ENCODE results near the gene FLYWCH2. TPM values are rescaled to one million over a fixed set of nuclear protein-coding genes. Genes with fewer than 3 reads are reported as not detected.
A peak's percentile ranks its signal among the peaks of the same experiment; 100 is the strongest.
"Not testable (repeated sequence)": the region's sequence is repeated elsewhere in the genome, so short reads cannot be mapped to it uniquely, and the experiment has no call there.

Gene FLYWCH2
- total RNA-seq, 2 donors from 2014 or later, result 21.5 to 24.7 TPM

DNA sequence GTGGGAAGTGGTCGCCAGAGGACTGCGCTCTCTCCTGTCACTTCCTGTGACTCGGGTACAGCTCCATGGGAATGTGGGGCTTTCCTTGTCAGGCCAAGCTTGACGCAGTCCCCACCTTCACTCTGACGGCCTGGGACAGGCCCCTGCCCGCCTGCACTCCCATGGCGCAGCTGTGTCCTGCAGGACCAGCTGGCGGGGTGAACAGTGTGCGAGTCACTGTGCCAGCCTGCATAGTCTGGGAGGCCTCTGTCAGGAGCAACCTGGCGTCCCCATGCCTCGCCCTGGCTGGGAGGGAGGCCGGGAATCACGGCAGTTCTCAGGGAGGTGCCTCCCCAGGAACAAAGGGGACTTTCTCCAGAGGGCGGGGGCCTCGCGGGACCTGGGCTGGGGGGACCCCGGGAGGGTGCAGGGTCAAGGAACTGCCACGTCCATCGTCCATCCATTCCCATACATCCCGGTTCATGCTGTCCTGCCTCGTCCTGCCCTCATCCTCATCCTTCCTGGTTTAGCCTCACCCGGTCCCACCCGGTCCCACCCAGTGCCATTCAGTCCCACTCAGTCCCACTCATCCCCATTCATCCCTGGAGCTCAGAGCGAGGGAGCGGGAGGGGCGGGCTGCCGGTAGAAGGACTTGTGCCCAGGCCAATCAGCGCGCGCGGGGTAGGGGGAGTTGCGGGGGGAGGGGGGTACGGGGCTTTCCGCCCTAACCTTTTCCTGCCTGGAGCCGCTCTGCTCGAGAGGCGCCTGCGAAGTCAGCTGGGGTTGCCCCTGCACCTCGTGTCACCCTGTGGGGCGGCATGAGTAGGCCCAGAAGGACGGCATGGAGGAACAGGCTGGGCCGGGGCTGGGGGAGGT is 42.1 kb downstream of the FLYWCH2 start:
- Mint-ChIP-seq H3K4me3 (no peak overlapping the region), H3K27ac (no peak overlapping the region), H3K4me1 (ENCODE audit: low read depth in 2 of 2) (peaks cover 14% of the 10 kb centered on the region in 2 donors), H3K36me3 (no peaks in the 10 kb centered on the region), H3K27me3 (no peaks in the 10 kb centered on the region), H3K9me3 (no peaks in the 10 kb centered on the region)
- ATAC-seq, result no peak
- no peak for DNase-seq (ENCODE audit: low spot score)

DNA sequence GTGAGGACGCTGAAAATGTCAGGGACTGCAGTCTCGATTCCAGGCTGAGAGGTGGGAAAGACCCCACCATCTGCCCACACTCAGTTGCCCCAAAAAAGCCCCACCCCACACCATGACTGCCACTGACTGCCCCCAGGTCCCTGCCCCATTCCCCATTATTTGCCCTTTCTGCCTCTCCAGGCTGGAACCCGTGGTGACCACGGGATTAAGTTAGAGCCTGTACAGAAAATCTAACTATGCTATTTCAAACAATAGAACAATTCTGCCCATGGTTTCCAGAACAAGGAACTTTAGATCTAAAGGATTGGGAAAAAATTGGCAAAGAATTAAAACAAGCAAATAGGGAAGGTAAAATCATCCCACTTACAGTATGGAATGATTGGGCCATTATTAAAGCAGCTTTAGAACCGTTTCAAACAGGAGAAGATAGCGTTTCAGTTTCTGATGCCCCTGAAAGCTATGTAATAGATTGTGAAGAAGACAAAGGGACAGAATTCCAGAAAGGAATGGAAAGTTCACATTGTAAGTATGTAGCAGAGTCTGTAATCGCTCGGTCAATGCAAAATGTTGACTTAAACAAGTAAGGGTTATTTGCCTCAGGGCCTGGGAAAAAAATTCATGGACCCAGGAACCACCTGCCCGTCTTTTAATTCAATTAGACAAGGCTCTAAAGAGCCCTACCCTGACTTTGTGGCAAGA is 43.1 kb downstream of the FLYWCH2 start:
- no peaks in the 10 kb centered on the region for H3K36me3 Mint-ChIP-seq
- no peak overlapping the region for H3K4me3 Mint-ChIP-seq
- no peak for ATAC-seq

GRCh38 chr16:2926650-2926999 is 43.6 kb downstream of the FLYWCH2 start:
- Mint-ChIP-seq H3K4me1 (ENCODE audit: low read depth in 2 of 2) (peaks cover 14% of the 10 kb centered on the region in 2 donors), H3K4me3 (no peak overlapping the region), H3K27me3 (no peaks in the 10 kb centered on the region), H3K27ac (no peak overlapping the region), H3K36me3 (no peaks in the 10 kb centered on the region), H3K9me3 (no peaks in the 10 kb centered on the region)
- ATAC-seq (no peak), DNase-seq (ENCODE audit: low spot score) (no peak)

More for the DNA sequence above, 43.1 kb downstream of the FLYWCH2 start:
- DNase-seq (ENCODE audit: low spot score), result no peak
- peaks cover 14% of the 10 kb centered on the region in 2 donors for H3K4me1 Mint-ChIP-seq (ENCODE audit: low read depth in 2 of 2)
- no peak overlapping the region for H3K27ac Mint-ChIP-seq
- H3K9me3 Mint-ChIP-seq, result no peaks in the 10 kb centered on the region
- no peaks in the 10 kb centered on the region for H3K27me3 Mint-ChIP-seq

- Mint-ChIP-seq H3K4me3 (no peak overlapping the region), H3K36me3 (no peaks in the 10 kb centered on the region), H3K4me1 (ENCODE audit: low read depth in 2 of 2) (peaks cover 14% of the 10 kb centered on the region in 2 donors), H3K9me3 (no peaks in the 10 kb centered on the region), H3K27ac (peak overlapping the region in 1 of 2 donors; percentile 11), H3K27me3 (no peaks in the 10 kb centered on the region)
- ATAC-seq, result peak; percentile 95 to 97
- DNase-seq (ENCODE audit: low spot score), result peak; percentile 84
These were observed 44.1 kb downstream of the FLYWCH2 start for GRCh38 chr16:2927010-2927646.

- not testable (repeated sequence) for H3K36me3 Mint-ChIP-seq; DNase-seq (ENCODE audit: low spot score); H3K27ac Mint-ChIP-seq; ATAC-seq; H3K9me3 Mint-ChIP-seq; H3K27me3 Mint-ChIP-seq; H3K4me3 Mint-ChIP-seq
- H3K4me1 Mint-ChIP-seq (ENCODE audit: low read depth in 2 of 2), result peaks cover 14% of the 10 kb centered on the region in 2 donors
These were observed 45.1 kb downstream of the FLYWCH2 start for GRCh38 chr16:2928151-2928550.

- H3K9me3 Mint-ChIP-seq, result no peaks in the 10 kb centered on the region
- H3K27me3 Mint-ChIP-seq, result no peaks in the 10 kb centered on the region
- H3K4me1 Mint-ChIP-seq (ENCODE audit: low read depth in 2 of 2), result peaks cover 14% of the 10 kb centered on the region in 2 donors
- no peak for ATAC-seq
- H3K4me3 Mint-ChIP-seq, result no peak overlapping the region
- H3K36me3 Mint-ChIP-seq, result no peaks in the 10 kb centered on the region
- no peak for DNase-seq (ENCODE audit: low spot score)
- no peak overlapping the region for H3K27ac Mint-ChIP-seq
These were observed 45.8 kb downstream of the FLYWCH2 start for GRCh38 chr16:2928796-2929195.

DNA sequence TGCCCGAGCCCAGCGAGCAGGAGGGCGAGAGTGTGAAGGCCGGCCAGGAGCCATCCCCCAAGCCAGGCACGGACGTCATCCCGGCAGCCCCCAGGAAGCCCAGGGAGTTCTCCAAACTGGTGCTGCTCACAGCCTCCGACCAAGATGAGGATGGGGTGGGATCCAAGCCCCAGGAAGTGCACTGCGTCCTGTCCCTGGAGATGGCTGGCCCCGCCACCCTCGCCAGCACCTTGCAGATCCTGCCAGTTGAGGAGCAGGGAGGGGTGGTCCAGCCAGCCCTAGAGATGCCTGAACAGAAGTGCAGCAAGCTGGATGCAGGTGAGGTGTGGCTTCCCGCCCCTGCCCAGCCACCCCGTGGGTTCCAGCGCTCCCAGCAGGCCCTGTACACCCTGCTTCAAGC is 46.7 kb downstream of the FLYWCH2 start:
- peaks cover 14% of the 10 kb centered on the region in 2 donors for H3K4me1 Mint-ChIP-seq (ENCODE audit: low read depth in 2 of 2)
- H3K27me3 Mint-ChIP-seq, result no peaks in the 10 kb centered on the region
- no peak overlapping the region for H3K4me3 Mint-ChIP-seq
- H3K9me3 Mint-ChIP-seq, result no peaks in the 10 kb centered on the region
- DNase-seq (ENCODE audit: low spot score), result no peak
- H3K36me3 Mint-ChIP-seq, result peaks cover 4% of the 10 kb centered on the region
- ATAC-seq, result no peak
- no peak overlapping the region for H3K27ac Mint-ChIP-seq

- H3K4me3 Mint-ChIP-seq, result no peak overlapping the region
These were observed 47.2 kb downstream of the FLYWCH2 start for GRCh38 chr16:2930236-2930635.

GRCh38 chr16:2931231-2931914 is 48.4 kb downstream of the FLYWCH2 start:
- H3K4me1 Mint-ChIP-seq (ENCODE audit: low read depth in 2 of 2), result peaks cover 10% of the 10 kb centered on the region in 2 donors
- not testable (repeated sequence) for H3K4me3 Mint-ChIP-seq; H3K27me3 Mint-ChIP-seq; ATAC-seq; H3K36me3 Mint-ChIP-seq; H3K27ac Mint-ChIP-seq; DNase-seq (ENCODE audit: low spot score); H3K9me3 Mint-ChIP-seq

More at GRCh38 chr16:2930236-2930635, 47.2 kb downstream of the FLYWCH2 start:
- H3K9me3 Mint-ChIP-seq, result no peaks in the 10 kb centered on the region
- peaks cover 14% of the 10 kb centered on the region in 2 donors for H3K4me1 Mint-ChIP-seq (ENCODE audit: low read depth in 2 of 2)
- no peaks in the 10 kb centered on the region for H3K27me3 Mint-ChIP-seq
- peaks cover 6% of the 10 kb centered on the region for H3K36me3 Mint-ChIP-seq
- H3K27ac Mint-ChIP-seq, result no peak overlapping the region
- ATAC-seq, result no peak
- no peak for DNase-seq (ENCODE audit: low spot score)

DNA sequence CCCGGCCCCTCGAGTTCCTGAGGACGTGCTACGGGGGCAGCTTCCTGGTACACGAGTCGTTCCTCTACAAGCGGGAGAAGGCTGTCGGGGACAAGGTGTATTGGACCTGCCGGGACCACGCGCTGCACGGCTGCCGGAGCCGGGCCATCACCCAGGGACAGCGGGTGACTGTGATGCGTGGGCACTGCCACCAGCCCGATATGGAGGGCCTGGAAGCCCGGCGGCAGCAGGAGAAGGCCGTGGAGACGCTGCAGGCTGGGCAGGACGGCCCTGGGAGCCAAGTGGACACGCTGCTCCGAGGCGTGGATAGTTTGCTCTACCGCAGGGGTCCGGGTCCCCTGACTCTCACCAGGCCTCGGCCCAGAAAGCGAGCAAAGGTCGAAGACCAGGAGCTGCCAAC is 50.1 kb downstream of the FLYWCH2 start:
- Mint-ChIP-seq H3K4me3 (no peak overlapping the region), H3K36me3 (peaks cover 6% of the 10 kb centered on the region), H3K27ac (no peak overlapping the region), H3K9me3 (no peaks in the 10 kb centered on the region), H3K4me1 (ENCODE audit: low read depth in 2 of 2) (no peaks in the 10 kb centered on the region), H3K27me3 (no peaks in the 10 kb centered on the region)
- no peak for ATAC-seq
- DNase-seq (ENCODE audit: low spot score), result no peak

DNA sequence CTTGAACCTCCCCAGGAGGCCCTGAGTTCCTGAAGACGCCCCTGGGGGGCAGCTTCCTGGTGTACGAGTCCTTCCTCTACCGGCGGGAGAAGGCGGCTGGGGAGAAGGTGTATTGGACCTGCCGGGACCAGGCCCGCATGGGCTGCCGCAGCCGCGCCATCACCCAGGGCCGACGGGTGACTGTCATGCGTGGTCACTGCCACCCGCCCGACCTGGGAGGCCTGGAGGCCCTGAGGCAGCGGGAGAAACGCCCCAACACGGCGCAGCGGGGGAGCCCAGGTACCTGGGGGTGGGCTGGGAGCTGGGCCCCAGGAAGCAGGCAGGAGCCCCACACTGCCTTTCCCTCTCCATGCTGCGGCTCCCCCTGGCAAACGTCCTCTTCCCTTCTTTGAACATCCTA is 50.7 kb downstream of the FLYWCH2 start:
- Mint-ChIP-seq H3K9me3 (no peaks in the 10 kb centered on the region), H3K4me3 (no peak overlapping the region), H3K27ac (no peak overlapping the region), H3K27me3 (no peaks in the 10 kb centered on the region), H3K4me1 (ENCODE audit: low read depth in 2 of 2) (no peaks in the 10 kb centered on the region), H3K36me3 (peaks cover 6% of the 10 kb centered on the region)
- DNase-seq (ENCODE audit: low spot score) (no peak), ATAC-seq (peak in 1 of 2 donors; percentile 6)

DNA sequence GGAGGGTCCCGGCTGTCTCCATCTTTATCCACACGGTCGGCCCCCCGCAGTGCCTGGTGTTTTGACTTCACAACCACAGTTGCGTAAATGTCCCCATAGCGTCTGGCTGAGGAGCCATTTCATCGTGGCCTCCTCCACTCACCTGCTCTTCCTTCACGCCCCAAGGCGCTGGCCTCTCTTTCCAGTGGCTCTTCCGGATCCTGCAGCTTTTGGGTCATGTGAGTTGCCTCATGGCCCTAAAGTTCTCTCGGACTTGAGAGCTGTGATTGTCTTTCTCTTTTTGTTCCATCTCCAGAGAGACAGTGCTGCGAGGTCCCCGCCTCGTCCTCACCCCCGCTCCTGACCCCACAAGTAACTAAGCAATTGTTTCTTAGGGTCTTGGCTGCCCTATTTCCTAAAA is 51.4 kb downstream of the FLYWCH2 start:
- ATAC-seq, result no peak
- DNase-seq (ENCODE audit: low spot score), result no peak
- H3K27me3 Mint-ChIP-seq, result no peaks in the 10 kb centered on the region
- H3K36me3 Mint-ChIP-seq, result peaks cover 6% of the 10 kb centered on the region
- H3K4me3 Mint-ChIP-seq, result no peak overlapping the region
- H3K9me3 Mint-ChIP-seq, result no peaks in the 10 kb centered on the region
- H3K27ac Mint-ChIP-seq, result no peak overlapping the region
- no peaks in the 10 kb centered on the region for H3K4me1 Mint-ChIP-seq (ENCODE audit: low read depth in 2 of 2)

DNA sequence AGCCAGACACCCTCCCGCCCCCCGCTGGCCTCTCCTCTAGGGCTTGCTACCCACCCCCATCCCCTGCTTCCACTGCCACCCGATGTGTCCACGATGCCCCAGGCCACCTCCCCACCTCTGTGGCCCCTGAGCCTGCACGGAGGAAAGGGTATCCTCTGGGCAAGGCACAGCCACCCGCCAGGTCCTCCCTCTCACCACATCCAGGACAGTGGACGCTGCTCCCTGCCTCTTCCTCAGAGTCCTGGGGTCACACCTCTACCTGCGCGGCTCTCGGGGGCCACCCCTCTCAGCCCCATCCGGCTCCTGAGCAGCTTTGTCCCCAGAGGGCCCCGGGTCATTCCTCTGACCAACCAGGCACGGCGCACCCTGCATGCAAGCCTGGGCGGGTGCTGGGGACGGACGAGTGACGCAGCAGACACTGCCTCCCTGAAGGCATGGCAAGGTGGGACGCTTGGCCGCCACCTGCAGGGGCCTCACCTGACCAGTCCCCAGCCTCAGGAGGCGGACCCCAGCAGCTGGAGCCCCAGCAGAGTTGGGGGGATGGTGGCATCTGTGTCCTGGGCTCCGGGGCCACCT is 53.5 kb downstream of the FLYWCH2 start:
- H3K4me1 Mint-ChIP-seq (ENCODE audit: low read depth in 2 of 2), result no peaks in the 10 kb centered on the region
- no peak overlapping the region for H3K27ac Mint-ChIP-seq
- no peak overlapping the region for H3K4me3 Mint-ChIP-seq
- no peak for DNase-seq (ENCODE audit: low spot score)
- ATAC-seq, result no peak
- no peaks in the 10 kb centered on the region for H3K9me3 Mint-ChIP-seq
- H3K27me3 Mint-ChIP-seq, result no peaks in the 10 kb centered on the region
- peaks cover 6% of the 10 kb centered on the region for H3K36me3 Mint-ChIP-seq

Data from natural killer cell treated with Interleukin-12 subunit alpha and Interleukin-12 subunit beta and Interleukin-15 and Interleukin-18, amount 100 ng/mL, for 72 hours (primary cell).